C4-2B (cell line): ENCODE results near the gene SLCO3A1.

ENCODE experiments used
- ZFX ChIP-seq: fragments of 450-650 bp; IDR thresholded peaks from 2 replicates; pipeline ENCODE4 v1.6.1; 2017
- TF ChIP-seq, protein P1 (sequence below): fragments of 450-650 bp; conservative IDR thresholded peaks from 2 replicates; pipeline ENCODE4 v1.5.1; 2017; ENCODE audit warnings: mild to moderate bottlenecking

DNA sequence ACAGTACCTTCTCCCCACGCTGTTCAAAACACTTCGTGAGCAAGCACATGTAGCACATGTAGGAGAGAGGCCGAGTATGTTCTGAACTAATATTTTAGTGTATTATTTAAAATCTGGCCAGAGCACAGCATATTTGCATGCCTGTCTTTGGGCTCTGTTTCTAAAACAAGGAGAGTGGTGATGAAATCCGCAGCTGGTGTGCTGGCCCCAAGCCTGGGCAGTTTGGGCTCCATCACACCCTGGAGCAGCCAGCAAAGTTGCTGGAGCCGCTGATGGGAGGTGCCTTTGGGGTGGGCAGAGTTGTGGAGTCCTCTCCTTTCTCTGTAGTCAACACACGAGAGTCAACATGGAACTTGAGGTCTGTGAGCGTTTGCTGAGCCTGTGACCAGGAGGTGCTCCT, 116.6 kb downstream of the SLCO3A1 start:
- TF ChIP-seq, protein P1, sequence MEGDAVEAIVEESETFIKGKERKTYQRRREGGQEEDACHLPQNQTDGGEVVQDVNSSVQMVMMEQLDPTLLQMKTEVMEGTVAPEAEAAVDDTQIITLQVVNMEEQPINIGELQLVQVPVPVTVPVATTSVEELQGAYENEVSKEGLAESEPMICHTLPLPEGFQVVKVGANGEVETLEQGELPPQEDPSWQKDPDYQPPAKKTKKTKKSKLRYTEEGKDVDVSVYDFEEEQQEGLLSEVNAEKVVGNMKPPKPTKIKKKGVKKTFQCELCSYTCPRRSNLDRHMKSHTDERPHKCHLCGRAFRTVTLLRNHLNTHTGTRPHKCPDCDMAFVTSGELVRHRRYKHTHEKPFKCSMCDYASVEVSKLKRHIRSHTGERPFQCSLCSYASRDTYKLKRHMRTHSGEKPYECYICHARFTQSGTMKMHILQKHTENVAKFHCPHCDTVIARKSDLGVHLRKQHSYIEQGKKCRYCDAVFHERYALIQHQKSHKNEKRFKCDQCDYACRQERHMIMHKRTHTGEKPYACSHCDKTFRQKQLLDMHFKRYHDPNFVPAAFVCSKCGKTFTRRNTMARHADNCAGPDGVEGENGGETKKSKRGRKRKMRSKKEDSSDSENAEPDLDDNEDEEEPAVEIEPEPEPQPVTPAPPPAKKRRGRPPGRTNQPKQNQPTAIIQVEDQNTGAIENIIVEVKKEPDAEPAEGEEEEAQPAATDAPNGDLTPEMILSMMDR, result no peak
- TF ChIP-seq ZFX, result no peak
